ENCODE measurements around the gene POC1A. TPM values are rescaled to one million over a fixed set of nuclear protein-coding genes. Genes with fewer than 3 reads are reported as not detected.
"Not testable (repeated sequence)": the region's sequence is repeated elsewhere in the genome, so short reads cannot be mapped to it uniquely, and the experiment has no call there.

POC1A gene
- total and polyA plus RNA-seq, 2 experiments from 2014 or later: 19.1 to 26.7 TPM

- H3K27me3 ChIP-seq (ENCODE audit: insufficient read depth): no peaks in the 10 kb centered on the region
- no peaks in the 10 kb centered on the region for H3K9me3 Mint-ChIP-seq
- peak overlapping the region; percentile 44; the same call in 1 of the 3 replicates for H3K4me3 Mint-ChIP-seq
- TF ChIP-seq CTCF (conservative IDR thresholded peaks at IDR 0.05; ENCODE audit: low read depth in 2 of 2): no peak
- no peak for TF ChIP-seq CREB1 (CRISPR knock-in tag; IDR thresholded peaks at IDR 0.05; ENCODE audit: low read depth)
- TF ChIP-seq JUNB (IDR thresholded peaks at IDR 0.05; ENCODE audit: unreplicated experiment): no peak
- TF ChIP-seq NANOG (IDR thresholded peaks at IDR 0.05; ENCODE audit: borderline replicate concordance): no peak
- TF ChIP-seq ZNF331 (CRISPR knock-in tag; IDR thresholded peaks at IDR 0.05; ENCODE audit: low read depth): no peak
- TF ChIP-seq ZNF114 (CRISPR knock-in tag; IDR thresholded peaks at IDR 0.05): no peak
- no peak for TF ChIP-seq POLR2AphosphoS5 (IDR thresholded peaks at IDR 0.05; ENCODE audit: low read depth)
- TF ChIP-seq REST (IDR thresholded peaks at IDR 0.05; ENCODE audit: unreplicated experiment): no peak
- no peak overlapping the region for H3K4me3 ChIP-seq
- DNase-seq (ENCODE audit: low spot score) (no peak), ATAC-seq (no peak)
- H4K20me1 ChIP-seq (replicated peaks; ENCODE audit: insufficient read depth): no peaks in the 10 kb centered on the region; the same call in 1 of the 2 replicates
- no peak overlapping the region for H3K27ac ChIP-seq (ENCODE audit: low read depth)
- H3K9me2 ChIP-seq (ENCODE audit: insufficient read depth): no peaks in the 10 kb centered on the region
- H3K4me1 Mint-ChIP-seq: peaks cover 25% of the 10 kb centered on the region
- peaks cover 18% of the 10 kb centered on the region; the same call in 1 of the 2 replicates for H3K4me1 ChIP-seq (ENCODE audit: insufficient read depth)
- H3K4me2 ChIP-seq: no peak overlapping the region
- no peak overlapping the region for H3K27ac Mint-ChIP-seq
- no peaks in the 10 kb centered on the region for H3K36me3 ChIP-seq (ENCODE audit: insufficient read depth)
- peaks cover 7% of the 10 kb centered on the region; the same call in 2 of the 3 replicates for H3K36me3 Mint-ChIP-seq (ENCODE audit: low read depth)
- peaks cover 4% of the 10 kb centered on the region for H3K27me3 Mint-ChIP-seq (ENCODE audit: insufficient read depth, low read depth, poor library complexity)
- no peak overlapping the region for H2AFZ ChIP-seq
- peaks cover 13% of the 10 kb centered on the region; the same call in 1 of the 2 replicates for H3F3A ChIP-seq (replicated peaks; ENCODE audit: low read depth)
- H3K79me2 ChIP-seq (replicated peaks; ENCODE audit: insufficient read depth): peaks cover 16% of the 10 kb centered on the region
Observed at GRCh38 chr3:52155912-52156311, 1.7 kb upstream of the POC1A start.

GRCh38 chr3:52153389-52154096, 680 bp downstream of the POC1A start:
- Mint-ChIP-seq H3K27ac (peak overlapping the region; percentile 95), H3K36me3 (ENCODE audit: low read depth) (peaks cover 18% of the 10 kb centered on the region), H3K4me3 (peak overlapping the region; percentile 88), H3K9me3 (no peaks in the 10 kb centered on the region), H3K27me3 (ENCODE audit: insufficient read depth, low read depth, poor library complexity) (peaks cover 4% of the 10 kb centered on the region), H3K4me1 (peaks cover 25% of the 10 kb centered on the region)
- Histone ChIP-seq H3K36me3 (ENCODE audit: insufficient read depth) (no peaks in the 10 kb centered on the region), H3K27me3 (ENCODE audit: insufficient read depth) (no peaks in the 10 kb centered on the region), H3K4me1 (ENCODE audit: insufficient read depth) (peaks cover 18% of the 10 kb centered on the region; the same call in 1 of the 2 replicates), H3K27ac (ENCODE audit: low read depth) (peak overlapping the region; percentile 89), H2AFZ (peak overlapping the region; percentile 69), H3K9me2 (ENCODE audit: insufficient read depth) (no peaks in the 10 kb centered on the region), H3K4me2 (peak overlapping the region; percentile 96), H3K79me2 (replicated peaks; ENCODE audit: insufficient read depth) (peaks cover 16% of the 10 kb centered on the region), H4K20me1 (replicated peaks; ENCODE audit: insufficient read depth) (no peaks in the 10 kb centered on the region; the same call in 1 of the 2 replicates), H3F3A (replicated peaks; ENCODE audit: low read depth) (peaks cover 13% of the 10 kb centered on the region; the same call in 1 of the 2 replicates), H3K4me3 (peak overlapping the region; percentile 94)
- ATAC-seq: peak; percentile 54
- DNase-seq (ENCODE audit: low spot score): peak; percentile 83
- no peak for TF ChIP-seq NANOG (IDR thresholded peaks at IDR 0.05; ENCODE audit: borderline replicate concordance)
- TF ChIP-seq POLR2AphosphoS5 (IDR thresholded peaks at IDR 0.05; ENCODE audit: low read depth): peak; percentile 38; the same call in 1 of the 2 replicates

- Mint-ChIP-seq H3K36me3 (ENCODE audit: low read depth) (peaks cover 29% of the 10 kb centered on the region), H3K4me1 (peaks cover 25% of the 10 kb centered on the region)
- H3K4me3 Mint-ChIP-seq; H3K27me3 Mint-ChIP-seq (ENCODE audit: insufficient read depth, low read depth, poor library complexity); H3K27ac Mint-ChIP-seq; DNase-seq (ENCODE audit: low spot score); H3K27me3 ChIP-seq (ENCODE audit: insufficient read depth); H4K20me1 ChIP-seq (replicated peaks; ENCODE audit: insufficient read depth); H3K36me3 ChIP-seq (ENCODE audit: insufficient read depth); H3K4me2 ChIP-seq; H3K9me2 ChIP-seq (ENCODE audit: insufficient read depth); H2AFZ ChIP-seq; H3K27ac ChIP-seq (ENCODE audit: low read depth); ATAC-seq; H3K4me3 ChIP-seq; H3K9me3 Mint-ChIP-seq: not testable (repeated sequence)
- Histone ChIP-seq H3K79me2 (replicated peaks; ENCODE audit: insufficient read depth) (peaks cover 16% of the 10 kb centered on the region), H3K4me1 (ENCODE audit: insufficient read depth) (peaks cover 12% of the 10 kb centered on the region; the same call in 1 of the 2 replicates), H3F3A (replicated peaks; ENCODE audit: low read depth) (peaks cover 13% of the 10 kb centered on the region; the same call in 1 of the 2 replicates)
Observed at GRCh38 chr3:52151991-52152390, 2.2 kb downstream of the POC1A start.

Measured in GM23338 (cell line).